ENCODE data around the gene CRTC1.
"Not testable (repeated sequence)": the region's sequence is repeated elsewhere in the genome, so short reads cannot be mapped to it uniquely, and the experiment has no call there.

CRTC1 gene

GRCh38 chr19:18729933-18730530 lies 46.6 kb downstream of the CRTC1 start:
- H3K27ac ChIP-seq, result no peak overlapping the region
- TF ChIP-seq CTCF (conservative IDR thresholded peaks at IDR 0.05), result no peak

- H3K27ac ChIP-seq, result no peak overlapping the region
- no peak for TF ChIP-seq CTCF (conservative IDR thresholded peaks at IDR 0.05)
These were observed 47.5 kb downstream of the CRTC1 start for GRCh38 chr19:18730885-18731513.

GRCh38 chr19:18731562-18732008 lies 48.1 kb downstream of the CRTC1 start:
- H3K27ac ChIP-seq, result no peak overlapping the region
- no peak for TF ChIP-seq CTCF (conservative IDR thresholded peaks at IDR 0.05)

GRCh38 chr19:18733196-18733647 lies 49.7 kb downstream of the CRTC1 start:
- H3K27ac ChIP-seq, result no peak overlapping the region
- no peak for TF ChIP-seq CTCF (conservative IDR thresholded peaks at IDR 0.05)

GRCh38 chr19:18733762-18734332 lies 50.4 kb downstream of the CRTC1 start:
- H3K27ac ChIP-seq, result not testable (repeated sequence)

GRCh38 chr19:18735324-18735723 lies 51.8 kb downstream of the CRTC1 start:
- H3K27ac ChIP-seq, result no peak overlapping the region
- TF ChIP-seq CTCF (conservative IDR thresholded peaks at IDR 0.05), result no peak

GRCh38 chr19:18735752-18736151 lies 52.3 kb downstream of the CRTC1 start:
- no peak overlapping the region for H3K27ac ChIP-seq
- no peak for TF ChIP-seq CTCF (conservative IDR thresholded peaks at IDR 0.05)
